Measurements from ENCODE around the gene ATXN10.

Gene ATXN10

GRCh38 chr22:45750626-45751025, 79.0 kb downstream of the ATXN10 start:
- ATAC-seq (ENCODE audit: low read depth) (no peak), DNase-seq (ENCODE audit: low spot score) (no peak)
- no peak for TF ChIP-seq CTCF (IDR thresholded peaks at IDR 0.05; ENCODE audit: poor library complexity, severe bottlenecking)
- Histone ChIP-seq H3K4me3 (ENCODE audit: severe bottlenecking) (no peak overlapping the region), H3K4me1 (ENCODE audit: insufficient read depth, poor library complexity, severe bottlenecking) (peaks cover 4% of the 10 kb centered on the region), H3K9me3 (ENCODE audit: severe bottlenecking) (no peaks in the 10 kb centered on the region), H3K27ac (ENCODE audit: poor library complexity, severe bottlenecking) (no peak overlapping the region), H3K36me3 (ENCODE audit: low read depth) (peaks cover 24% of the 10 kb centered on the region), H3K27me3 (ENCODE audit: insufficient read depth, poor library complexity, severe bottlenecking) (no peaks in the 10 kb centered on the region)

- no peak for ATAC-seq (ENCODE audit: low read depth)
- Histone ChIP-seq H3K27ac (ENCODE audit: poor library complexity, severe bottlenecking) (no peak overlapping the region), H3K4me1 (ENCODE audit: insufficient read depth, poor library complexity, severe bottlenecking) (peaks cover 4% of the 10 kb centered on the region), H3K27me3 (ENCODE audit: insufficient read depth, poor library complexity, severe bottlenecking) (no peaks in the 10 kb centered on the region), H3K9me3 (ENCODE audit: severe bottlenecking) (no peaks in the 10 kb centered on the region), H3K4me3 (ENCODE audit: severe bottlenecking) (no peak overlapping the region), H3K36me3 (ENCODE audit: low read depth) (peaks cover 20% of the 10 kb centered on the region)
- DNase-seq (ENCODE audit: low spot score): no peak
- TF ChIP-seq CTCF (IDR thresholded peaks at IDR 0.05; ENCODE audit: poor library complexity, severe bottlenecking): no peak
These were observed 80.4 kb downstream of the ATXN10 start for GRCh38 chr22:45752036-45752435.

- H3K27ac ChIP-seq (ENCODE audit: poor library complexity, severe bottlenecking): no peak overlapping the region
These were observed 83.2 kb downstream of the ATXN10 start for GRCh38 chr22:45754822-45755221.

GRCh38 chr22:45756558-45756957, 84.9 kb downstream of the ATXN10 start:
- Histone ChIP-seq H3K4me1 (ENCODE audit: insufficient read depth, poor library complexity, severe bottlenecking) (no peaks in the 10 kb centered on the region), H3K4me3 (ENCODE audit: severe bottlenecking) (no peak overlapping the region), H3K27me3 (ENCODE audit: insufficient read depth, poor library complexity, severe bottlenecking) (no peaks in the 10 kb centered on the region), H3K27ac (ENCODE audit: poor library complexity, severe bottlenecking) (no peak overlapping the region), H3K36me3 (ENCODE audit: low read depth) (peaks cover 7% of the 10 kb centered on the region; the same call in 1 of the 2 replicates), H3K9me3 (ENCODE audit: severe bottlenecking) (no peaks in the 10 kb centered on the region)
- no peak for ATAC-seq (ENCODE audit: low read depth)
- DNase-seq (ENCODE audit: low spot score): no peak
- TF ChIP-seq CTCF (IDR thresholded peaks at IDR 0.05; ENCODE audit: poor library complexity, severe bottlenecking): no peak

More at GRCh38 chr22:45754822-45755221, 83.2 kb downstream of the ATXN10 start:
- ATAC-seq (ENCODE audit: low read depth) (no peak; the same call in 2 of the 3 replicates), DNase-seq (ENCODE audit: low spot score) (no peak)
- H3K27me3 ChIP-seq (ENCODE audit: insufficient read depth, poor library complexity, severe bottlenecking): no peaks in the 10 kb centered on the region
- no peaks in the 10 kb centered on the region for H3K9me3 ChIP-seq (ENCODE audit: severe bottlenecking)
- H3K4me3 ChIP-seq (ENCODE audit: severe bottlenecking): no peak overlapping the region
- H3K36me3 ChIP-seq (ENCODE audit: low read depth): peaks cover 12% of the 10 kb centered on the region
- H3K4me1 ChIP-seq (ENCODE audit: insufficient read depth, poor library complexity, severe bottlenecking): no peaks in the 10 kb centered on the region
- TF ChIP-seq CTCF (IDR thresholded peaks at IDR 0.05; ENCODE audit: poor library complexity, severe bottlenecking): no peak

- Histone ChIP-seq H3K36me3 (ENCODE audit: low read depth) (peaks cover 9% of the 10 kb centered on the region; the same call in 1 of the 2 replicates), H3K4me1 (ENCODE audit: insufficient read depth, poor library complexity, severe bottlenecking) (no peaks in the 10 kb centered on the region), H3K4me3 (ENCODE audit: severe bottlenecking) (no peak overlapping the region), H3K27me3 (ENCODE audit: insufficient read depth, poor library complexity, severe bottlenecking) (no peaks in the 10 kb centered on the region), H3K27ac (ENCODE audit: poor library complexity, severe bottlenecking) (no peak overlapping the region), H3K9me3 (ENCODE audit: severe bottlenecking) (no peaks in the 10 kb centered on the region)
- no peak for TF ChIP-seq CTCF (IDR thresholded peaks at IDR 0.05; ENCODE audit: poor library complexity, severe bottlenecking)
- DNase-seq (ENCODE audit: low spot score) (no peak), ATAC-seq (ENCODE audit: low read depth) (no peak)
These were observed 85.4 kb downstream of the ATXN10 start for GRCh38 chr22:45757068-45757467.

Data from RWPE2 (cell line).